ENCODE results near the gene SCFD1. TPM values are rescaled to one million over a fixed set of nuclear protein-coding genes. Genes with fewer than 3 reads are reported as not detected.

Gene SCFD1
- total and polyA plus RNA-seq, 7 donors: 26.9 to 49.8 (median 34.1) TPM

- WGBS, 3 donors: 94 to 100% (median 100%) methylated on average over 2 of the region's 2 CpGs
- Histone ChIP-seq H3K27me3 (ENCODE audit: insufficient read depth in 3 of 3, low read length in 2 of 3) (no peaks in the 10 kb centered on the region), H3K4me3 (no peak overlapping the region), H3K27ac (no peak overlapping the region), H3K4me1 (no peaks in the 10 kb centered on the region), H3K36me3 (ENCODE audit: insufficient read depth in 1 of 2, low read depth in 1 of 2) (peaks cover 3 to 89% of the 10 kb centered on the region in 2 donors), H3K9me3 (peaks cover 12% of the 10 kb centered on the region)
- intact Hi-C loops (cut with DNase I): no loop called here
- TF ChIP-seq CTCF (IDR thresholded peaks at IDR 0.05): no peak
- ATAC-seq (no peak), DNase-seq (no peak)
These were observed 26.4 kb downstream of the SCFD1 start for GRCh38 chr14:30648471-30648870.

- no peaks in the 10 kb centered on the region for H3K9me3 ChIP-seq
- H3K36me3 ChIP-seq (ENCODE audit: insufficient read depth in 1 of 2, low read depth in 1 of 2): peaks cover 8 to 95% of the 10 kb centered on the region in 2 donors
- no peak for TF ChIP-seq CTCF (IDR thresholded peaks at IDR 0.05)
- ATAC-seq: no peak
- H3K27ac ChIP-seq: no peak overlapping the region
- intact Hi-C loops (cut with DNase I): loop anchor here in 1 of 2 donors (10.0 kb wide), 1 partner anchor 53 kb away; no protein-coding TSS in a partner anchor
- DNase-seq: no peak
- 88 to 96% (median 91%) methylated on average over 6 of the region's 6 CpGs for WGBS, 3 donors
- no peak overlapping the region for H3K4me3 ChIP-seq
- H3K4me1 ChIP-seq: no peaks in the 10 kb centered on the region
- H3K27me3 ChIP-seq (ENCODE audit: insufficient read depth in 3 of 3, low read length in 2 of 3): no peaks in the 10 kb centered on the region
These were observed 29.8 kb downstream of the SCFD1 start for GRCh38 chr14:30651937-30652336.

GRCh38 chr14:30655124-30655523 lies 33.0 kb downstream of the SCFD1 start:
- Histone ChIP-seq H3K4me1 (no peaks in the 10 kb centered on the region), H3K9me3 (no peaks in the 10 kb centered on the region), H3K27ac (no peak overlapping the region), H3K4me3 (no peak overlapping the region), H3K36me3 (ENCODE audit: insufficient read depth in 1 of 2, low read depth in 1 of 2) (peaks cover 9 to 98% of the 10 kb centered on the region in 2 donors), H3K27me3 (ENCODE audit: insufficient read depth in 3 of 3, low read length in 2 of 3) (no peaks in the 10 kb centered on the region)
- no peak for TF ChIP-seq CTCF (IDR thresholded peaks at IDR 0.05)
- ATAC-seq: no peak
- intact Hi-C loops (cut with DNase I): loop anchor here in 1 of 2 donors (10.0 kb wide), 1 partner anchor 50 kb away; no protein-coding TSS in a partner anchor
- DNase-seq: no peak

DNA sequence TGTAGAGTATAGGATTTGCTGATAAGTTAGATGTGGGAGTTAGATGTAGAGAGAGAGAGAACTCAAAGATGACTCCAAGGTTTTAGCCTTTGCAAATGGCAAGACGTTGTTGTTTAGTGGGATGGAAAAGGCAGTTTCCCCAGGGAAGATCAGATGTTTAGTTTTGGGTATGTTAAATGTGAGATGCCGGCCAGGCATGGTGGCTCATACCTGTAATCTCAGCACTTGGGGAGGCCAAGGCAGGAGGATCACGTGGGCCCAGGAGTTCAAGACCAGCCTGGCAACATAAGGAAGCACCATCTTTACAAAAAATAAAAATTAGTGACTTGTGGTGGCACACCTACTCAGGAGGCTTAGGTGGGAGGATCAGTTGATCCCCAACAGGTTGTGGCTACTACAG lies 33.5 kb downstream of the SCFD1 start:
- intact Hi-C loops (cut with DNase I): loop anchor here in 1 of 2 donors (10.0 kb wide), 1 partner anchor 49 kb away; no protein-coding TSS in a partner anchor
- no peaks in the 10 kb centered on the region for H3K9me3 ChIP-seq
- no peak for TF ChIP-seq CTCF (IDR thresholded peaks at IDR 0.05)
- no peak overlapping the region for H3K4me3 ChIP-seq
- H3K27me3 ChIP-seq (ENCODE audit: insufficient read depth in 3 of 3, low read length in 2 of 3): no peaks in the 10 kb centered on the region
- H3K27ac ChIP-seq: no peak overlapping the region
- peak in 1 of 4 donors; percentile 10 for ATAC-seq
- no peaks in the 10 kb centered on the region for H3K4me1 ChIP-seq
- DNase-seq: no peak
- peaks cover 8 to 98% of the 10 kb centered on the region in 2 donors for H3K36me3 ChIP-seq (ENCODE audit: insufficient read depth in 1 of 2, low read depth in 1 of 2)
- whole genome bisulfite sequencing, 3 donors: 89 to 93% (median 90%) methylated on average over 3 of the region's 3 CpGs

- 57 to 64% (median 63%) methylated on average over 8 of the region's 8 CpGs for WGBS, 3 donors
- Histone ChIP-seq H3K9me3 (no peaks in the 10 kb centered on the region), H3K4me3 (no peak overlapping the region), H3K4me1 (no peaks in the 10 kb centered on the region), H3K27ac (no peak overlapping the region), H3K27me3 (ENCODE audit: insufficient read depth in 3 of 3, low read length in 2 of 3) (no peaks in the 10 kb centered on the region), H3K36me3 (ENCODE audit: insufficient read depth in 1 of 2, low read depth in 1 of 2) (peaks cover 8 to 95% of the 10 kb centered on the region in 2 donors)
- intact Hi-C loops (cut with DNase I): loop anchor here in 1 of 2 donors (10.0 kb wide), 1 partner anchor 49 kb away; no protein-coding TSS in a partner anchor
- DNase-seq (no peak), ATAC-seq (peak in 3 of 4 donors; percentile 49 to 79 (median 58))
- peak; percentile 62 for TF ChIP-seq CTCF (IDR thresholded peaks at IDR 0.05)
These were observed 34.1 kb downstream of the SCFD1 start for GRCh38 chr14:30656190-30656632.

Measured in psoas muscle (tissue), 8 donors.